Measurements from ENCODE around the gene SLC44A3.

Gene SLC44A3

GRCh38 chr1:94922761-94923331, 102.7 kb downstream of the SLC44A3 start:
- H3K4me3 ChIP-seq (ENCODE audit: extremely low read depth, insufficient read depth, low read length, poor library complexity, severe bottlenecking), result peak overlapping the region; percentile 12
- H3K4me1 ChIP-seq (ENCODE audit: control insufficient read depth, insufficient read depth, low read length, poor library complexity, severe bottlenecking), result peaks cover 45% of the 10 kb centered on the region
- peaks cover 56% of the 10 kb centered on the region for H3K36me3 ChIP-seq (ENCODE audit: control insufficient read depth, insufficient read depth, low read length)
- H3K27ac ChIP-seq (ENCODE audit: low read depth, low read length, severe bottlenecking), result peak overlapping the region; percentile 43
- no peaks in the 10 kb centered on the region for H3K9me3 ChIP-seq (ENCODE audit: control insufficient read depth, low read length)
- WGBS, 2 experiments (ENCODE audit: insufficient coverage in 2 of 2), result 88 to 95% methylated on average over 5 to 6 of the region's 8 CpGs

GRCh38 chr1:94925004-94925403, 104.8 kb downstream of the SLC44A3 start:
- H3K27ac ChIP-seq (ENCODE audit: low read depth, low read length, severe bottlenecking), result peak overlapping the region; percentile 100
- 0% methylated on average over 1 to 2 of the region's 2 CpGs for WGBS, 2 experiments (ENCODE audit: insufficient coverage in 2 of 2)
- H3K36me3 ChIP-seq (ENCODE audit: control insufficient read depth, insufficient read depth, low read length), result peaks cover 41% of the 10 kb centered on the region

GRCh38 chr1:94925561-94926125, 105.5 kb downstream of the SLC44A3 start:
- Histone ChIP-seq H3K4me3 (ENCODE audit: extremely low read depth, insufficient read depth, low read length, poor library complexity, severe bottlenecking) (peak overlapping the region; percentile 98), H3K36me3 (ENCODE audit: control insufficient read depth, insufficient read depth, low read length) (peaks cover 39% of the 10 kb centered on the region), H3K9me3 (ENCODE audit: control insufficient read depth, low read length) (no peaks in the 10 kb centered on the region), H3K27ac (ENCODE audit: low read depth, low read length, severe bottlenecking) (peak overlapping the region; percentile 100), H3K4me1 (ENCODE audit: control insufficient read depth, insufficient read depth, low read length, poor library complexity, severe bottlenecking) (peaks cover 38% of the 10 kb centered on the region)
- WGBS, 2 experiments (ENCODE audit: insufficient coverage in 2 of 2), result 0% methylated on average over 14 to 17 of the region's 23 CpGs

More at GRCh38 chr1:94925004-94925403, 104.8 kb downstream of the SLC44A3 start:
- Histone ChIP-seq H3K9me3 (ENCODE audit: control insufficient read depth, low read length) (no peaks in the 10 kb centered on the region), H3K4me3 (ENCODE audit: extremely low read depth, insufficient read depth, low read length, poor library complexity, severe bottlenecking) (peak overlapping the region; percentile 98), H3K4me1 (ENCODE audit: control insufficient read depth, insufficient read depth, low read length, poor library complexity, severe bottlenecking) (peaks cover 44% of the 10 kb centered on the region)

- H3K27ac ChIP-seq (ENCODE audit: low read depth, low read length, severe bottlenecking), result peak overlapping the region; percentile 100
- no peaks in the 10 kb centered on the region for H3K9me3 ChIP-seq (ENCODE audit: control insufficient read depth, low read length)
- peaks cover 31% of the 10 kb centered on the region for H3K4me1 ChIP-seq (ENCODE audit: control insufficient read depth, insufficient read depth, low read length, poor library complexity, severe bottlenecking)
- peak overlapping the region; percentile 98 for H3K4me3 ChIP-seq (ENCODE audit: extremely low read depth, insufficient read depth, low read length, poor library complexity, severe bottlenecking)
- peaks cover 35% of the 10 kb centered on the region for H3K36me3 ChIP-seq (ENCODE audit: control insufficient read depth, insufficient read depth, low read length)
- 0% methylated on average over 57 to 77 of the region's 78 CpGs for WGBS, 2 experiments (ENCODE audit: insufficient coverage in 2 of 2)
These were observed 106.2 kb downstream of the SLC44A3 start for GRCh38 chr1:94926126-94926914.

GRCh38 chr1:94926915-94927404, 106.8 kb downstream of the SLC44A3 start, which contains the start of gene CNN3:
Gene CNN3 (minus strand): TSS chr1:94927110. CDS start chr1:94926894, 216 bp downstream.
- H3K4me1 ChIP-seq (ENCODE audit: control insufficient read depth, insufficient read depth, low read length, poor library complexity, severe bottlenecking), result peaks cover 25% of the 10 kb centered on the region
- H3K36me3 ChIP-seq (ENCODE audit: control insufficient read depth, insufficient read depth, low read length), result peaks cover 28% of the 10 kb centered on the region
- peak within 1 kb of the TSS; percentile 98 for H3K4me3 ChIP-seq (ENCODE audit: extremely low read depth, insufficient read depth, low read length, poor library complexity, severe bottlenecking)
- H3K9me3 ChIP-seq (ENCODE audit: control insufficient read depth, low read length), result no peaks in the 10 kb centered on the region
- WGBS, 2 experiments (ENCODE audit: insufficient coverage in 2 of 2), result 0 to 1% methylated on average over 29 to 36 of the region's 57 CpGs
- H3K27ac ChIP-seq (ENCODE audit: low read depth, low read length, severe bottlenecking), result peak within 1 kb of the TSS; percentile 100

GRCh38 chr1:94927405-94928175, 107.4 kb downstream of the SLC44A3 start:
- H3K27ac ChIP-seq (ENCODE audit: low read depth, low read length, severe bottlenecking), result peak overlapping the region; percentile 100
- peaks cover 24% of the 10 kb centered on the region for H3K4me1 ChIP-seq (ENCODE audit: control insufficient read depth, insufficient read depth, low read length, poor library complexity, severe bottlenecking)
- peaks cover 27% of the 10 kb centered on the region for H3K36me3 ChIP-seq (ENCODE audit: control insufficient read depth, insufficient read depth, low read length)
- WGBS, 2 experiments (ENCODE audit: insufficient coverage in 2 of 2), result 1% methylated on average over 28 to 29 of the region's 40 CpGs
- peak overlapping the region; percentile 98 for H3K4me3 ChIP-seq (ENCODE audit: extremely low read depth, insufficient read depth, low read length, poor library complexity, severe bottlenecking)
- no peaks in the 10 kb centered on the region for H3K9me3 ChIP-seq (ENCODE audit: control insufficient read depth, low read length)

GRCh38 chr1:94928293-94928939, 108.3 kb downstream of the SLC44A3 start:
- Histone ChIP-seq H3K4me1 (ENCODE audit: control insufficient read depth, insufficient read depth, low read length, poor library complexity, severe bottlenecking) (peaks cover 15% of the 10 kb centered on the region), H3K36me3 (ENCODE audit: control insufficient read depth, insufficient read depth, low read length) (peaks cover 27% of the 10 kb centered on the region), H3K27ac (ENCODE audit: low read depth, low read length, severe bottlenecking) (no peak overlapping the region), H3K4me3 (ENCODE audit: extremely low read depth, insufficient read depth, low read length, poor library complexity, severe bottlenecking) (peak overlapping the region; percentile 98), H3K9me3 (ENCODE audit: control insufficient read depth, low read length) (no peaks in the 10 kb centered on the region)
- WGBS, 2 experiments (ENCODE audit: insufficient coverage in 2 of 2), result 84 to 89% methylated on average over 4 to 6 of the region's 7 CpGs

GRCh38 chr1:94929351-94930217, 109.4 kb downstream of the SLC44A3 start:
- Histone ChIP-seq H3K4me3 (ENCODE audit: extremely low read depth, insufficient read depth, low read length, poor library complexity, severe bottlenecking) (peak overlapping the region; percentile 12), H3K36me3 (ENCODE audit: control insufficient read depth, insufficient read depth, low read length) (peaks cover 18% of the 10 kb centered on the region), H3K9me3 (ENCODE audit: control insufficient read depth, low read length) (no peaks in the 10 kb centered on the region), H3K27ac (ENCODE audit: low read depth, low read length, severe bottlenecking) (no peak overlapping the region), H3K4me1 (ENCODE audit: control insufficient read depth, insufficient read depth, low read length, poor library complexity, severe bottlenecking) (peaks cover 9% of the 10 kb centered on the region)
- WGBS, 2 experiments (ENCODE audit: insufficient coverage in 2 of 2), result 83 to 93% methylated on average over 8 of the region's 11 CpGs

GRCh38 chr1:94931254-94931841, 111.2 kb downstream of the SLC44A3 start:
- no peak overlapping the region for H3K27ac ChIP-seq (ENCODE audit: low read depth, low read length, severe bottlenecking)
- peaks cover 10% of the 10 kb centered on the region for H3K36me3 ChIP-seq (ENCODE audit: control insufficient read depth, insufficient read depth, low read length)
- H3K4me3 ChIP-seq (ENCODE audit: extremely low read depth, insufficient read depth, low read length, poor library complexity, severe bottlenecking), result no peak overlapping the region
- 86 to 100% methylated on average over 4 of the region's 7 CpGs for WGBS, 2 experiments (ENCODE audit: insufficient coverage in 2 of 2)
- H3K9me3 ChIP-seq (ENCODE audit: control insufficient read depth, low read length), result no peaks in the 10 kb centered on the region
- peaks cover 16% of the 10 kb centered on the region for H3K4me1 ChIP-seq (ENCODE audit: control insufficient read depth, insufficient read depth, low read length, poor library complexity, severe bottlenecking)

Measured in mesodermal cell (in vitro differentiated cells).